ENCODE measurements around the gene ZFR2. TPM values are rescaled to one million over a fixed set of nuclear protein-coding genes. Genes with fewer than 3 reads are reported as not detected.

ZFR2 gene
- total and polyA plus RNA-seq, 2 of the 8 experiments (the other 6 are each of a cell fraction or from before 2014, with no cell fraction given) = 14.5 to 28.4 TPM

DNA sequence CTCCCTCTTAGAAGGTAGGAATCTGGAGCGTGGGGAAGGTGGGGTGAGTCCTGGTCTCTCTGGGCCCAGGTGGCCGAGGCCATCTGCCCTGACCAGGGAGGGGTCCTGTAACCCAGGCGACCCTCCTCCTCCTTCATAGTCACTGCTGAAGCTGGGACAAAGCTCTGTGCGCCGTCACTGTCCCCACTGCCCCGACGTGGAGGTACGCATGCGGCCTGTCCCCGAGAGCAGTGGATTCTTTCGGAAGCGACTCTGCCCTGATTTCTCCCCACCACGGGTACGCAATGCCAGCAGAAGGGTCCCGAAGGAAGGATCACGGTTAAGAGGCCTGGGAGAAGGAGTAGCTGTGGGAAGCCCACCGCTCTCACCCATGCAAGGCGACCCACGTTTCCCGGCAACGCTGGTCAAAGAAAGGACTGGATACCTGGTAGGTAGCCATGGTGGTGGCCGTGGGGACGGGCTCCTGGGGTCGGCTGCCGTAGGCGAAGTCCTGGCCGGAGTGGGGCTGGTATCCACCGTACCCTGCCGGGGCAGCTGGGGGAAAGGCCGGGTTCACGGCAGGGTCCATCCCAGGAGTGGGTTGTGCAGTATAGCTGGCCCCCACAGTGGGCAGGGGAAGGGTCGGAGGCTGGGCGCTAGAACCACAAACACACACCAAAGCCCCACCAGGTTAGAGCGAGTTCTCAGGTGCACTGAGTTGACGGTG, 34.3 kb downstream of the ZFR2 start:
- Histone ChIP-seq H4K8ac (ENCODE audit: extremely low read depth, insufficient read depth, low read length) (no peak overlapping the region; the same call in 1 of the 2 replicates), H4K20me1 (replicated peaks in 1 of 2; ENCODE audit: control insufficient read depth in 1 of 2, insufficient read depth in 2 of 2, low read length in 2 of 2) (peaks cover 0 to 3% of the 10 kb centered on the region in 2 experiments), H3K4me3 (ENCODE audit: extremely low read depth in 1 of 4, insufficient read depth in 2 of 4, low read depth in 3 of 4, low read length in 4 of 4) (no peak overlapping the region), H3K23ac (ENCODE audit: insufficient read length) (no peak overlapping the region), H3K4ac (replicated peaks; ENCODE audit: insufficient read length, low read depth, low read length) (no peak overlapping the region), H2BK120ac (replicated peaks; ENCODE audit: low read depth, low read length) (no peak overlapping the region), H3K56ac (replicated peaks; ENCODE audit: insufficient read length, low read depth, low read length) (no peak overlapping the region), H2AFZ (ENCODE audit: low read length) (no peak overlapping the region), H2BK12ac (ENCODE audit: low read depth, low read length) (no peak overlapping the region), H3K79me1 (ENCODE audit: low read depth, low read length) (no peaks in the 10 kb centered on the region), H4K5ac (ENCODE audit: insufficient read length, low read depth, low read length) (no peak overlapping the region), H3K36me3 (ENCODE audit: control insufficient read depth in 2 of 4, insufficient read depth in 4 of 4, low read length in 3 of 4) (no peaks in the 10 kb centered on the region), H4K91ac (replicated peaks; ENCODE audit: insufficient read length, low read length) (no peak overlapping the region), H3K9me3 (ENCODE audit: insufficient read depth in 2 of 2, low read depth in 1 of 2, low read length in 1 of 2) (peaks cover 6 to 11% of the 10 kb centered on the region in 2 experiments), H3K23me2 (ENCODE audit: low read depth, low read length) (peaks cover 2% of the 10 kb centered on the region; the same call in 1 of the 2 replicates), H2AK5ac (ENCODE audit: low read depth, low read length) (no peak overlapping the region), H3K27me3 (replicated peaks in 1 of 4; ENCODE audit: control insufficient read depth in 3 of 4, extremely low read depth in 1 of 4, insufficient read depth in 3 of 4, low read length in 3 of 4) (no peaks in the 10 kb centered on the region; a peak in 1 of 7 replicates), H3K9ac (replicated peaks in 1 of 4; ENCODE audit: extremely low read depth in 1 of 4, low read depth in 3 of 4, low read length in 3 of 4) (no peak overlapping the region), H2BK5ac (ENCODE audit: low read depth, low read length) (no peak overlapping the region), H2BK20ac (ENCODE audit: low read length) (no peak overlapping the region), H3K4me1 (replicated peaks in 1 of 4; ENCODE audit: control insufficient read depth in 3 of 4, insufficient read depth in 4 of 4, low read length in 3 of 4) (no peaks in the 10 kb centered on the region), H3K4me2 (ENCODE audit: insufficient read depth in 1 of 2, low read depth in 2 of 2, low read length in 2 of 2) (no peak overlapping the region), H3K18ac (ENCODE audit: extremely low read depth, low read length) (no peak overlapping the region), H3K27ac (ENCODE audit: low read depth, low read length) (no peak overlapping the region), H3K14ac (ENCODE audit: insufficient read length) (no peak overlapping the region), H2BK15ac (ENCODE audit: low read length) (no peak overlapping the region), H3K79me2 (ENCODE audit: control insufficient read depth in 1 of 2, insufficient read depth in 2 of 2, low read length in 2 of 2) (no peaks in the 10 kb centered on the region)
- FAIRE-seq (no peak), DNase-seq (ENCODE audit: low read depth in 1 of 2, low spot score in 2 of 2) (no peak)
- 88% methylated on average over 28 of the region's 35 CpGs; no CpG with 5 or more reads in 1 of the 2 experiments for WGBS, 2 experiments (ENCODE audit: extremely low coverage in 1 of 2, insufficient coverage in 1 of 2, insufficient read length in 1 of 2, insufficient replicate concordance in 2 of 2, low coverage in 1 of 2, low lambda C conversion rate in 2 of 2, missing lambda C conversion rate in 1 of 2)
- POLR2A ChIA-PET (ENCODE audit: partially characterized antibody) = interaction anchor here (0.6 to 0.8 kb wide), 2 partner anchors 98 to 119 kb away, joined by 3 read pairs; partner anchors contain the start of gene NMRK2
- CTCF ChIA-PET (ENCODE audit: partially characterized antibody) = interaction anchor here (0.7 to 2.1 kb wide), 3 partner anchors 13 to 58 kb away, joined by 3 to 8 read pairs (median 6); no protein-coding TSS in a partner anchor
- TF ChIP-seq CEBPB (IDR thresholded peaks at IDR 0.05; ENCODE audit: low read depth, low read length) = no peak
- no peak for TF ChIP-seq KDM5A (IDR thresholded peaks at IDR 0.05; ENCODE audit: low read length)
- no peak for TF ChIP-seq CTBP2 (IDR thresholded peaks at IDR 0.05; ENCODE audit: borderline replicate concordance, insufficient read depth, insufficient read length, low read length)
- no peak for TF ChIP-seq HDAC6 (IDR thresholded peaks at IDR 0.05; ENCODE audit: low read depth, low read length)
- no peak for TF ChIP-seq PHF8 (conservative IDR thresholded peaks at IDR 0.05; ENCODE audit: low read depth, low read length)
- TF ChIP-seq YY1 (IDR thresholded peaks at IDR 0.05; ENCODE audit: low read depth, low read length) = no peak
- TF ChIP-seq RFX5 (IDR thresholded peaks at IDR 0.05; ENCODE audit: borderline replicate concordance, low read depth, low read length) = no peak
- TF ChIP-seq RAD21 (IDR thresholded peaks at IDR 0.05 in 1 of 2, conservative IDR thresholded peaks at IDR 0.05 in 1 of 2; ENCODE audit: low read depth in 2 of 2, low read length in 2 of 2) = no peak
- TF ChIP-seq EZH2 (IDR thresholded peaks at IDR 0.05; ENCODE audit: low read depth, low read length, severe bottlenecking) = no peak
- TF ChIP-seq, protein P1, sequence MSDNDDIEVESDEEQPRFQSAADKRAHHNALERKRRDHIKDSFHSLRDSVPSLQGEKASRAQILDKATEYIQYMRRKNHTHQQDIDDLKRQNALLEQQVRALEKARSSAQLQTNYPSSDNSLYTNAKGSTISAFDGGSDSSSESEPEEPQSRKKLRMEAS (IDR thresholded peaks at IDR 0.05) = no peak
- no peak for TF ChIP-seq RNF2 (IDR thresholded peaks at IDR 0.05; ENCODE audit: borderline replicate concordance, low read depth, low read length, missing control alignments, poor library complexity, severe bottlenecking)

Measured in H1 (cell line).